C4-2B (cell line): Measurements from ENCODE around the gene GRHL3.

Experiments used
- ZFX ChIP-seq: fragments of 450-650 bp; IDR thresholded peaks from 2 replicates; pipeline ENCODE4 v1.6.1; 2017
- TF ChIP-seq, protein P1 (sequence below): fragments of 450-650 bp; conservative IDR thresholded peaks from 2 replicates; pipeline ENCODE4 v1.5.1; 2017; ENCODE audit warnings: mild to moderate bottlenecking

DNA sequence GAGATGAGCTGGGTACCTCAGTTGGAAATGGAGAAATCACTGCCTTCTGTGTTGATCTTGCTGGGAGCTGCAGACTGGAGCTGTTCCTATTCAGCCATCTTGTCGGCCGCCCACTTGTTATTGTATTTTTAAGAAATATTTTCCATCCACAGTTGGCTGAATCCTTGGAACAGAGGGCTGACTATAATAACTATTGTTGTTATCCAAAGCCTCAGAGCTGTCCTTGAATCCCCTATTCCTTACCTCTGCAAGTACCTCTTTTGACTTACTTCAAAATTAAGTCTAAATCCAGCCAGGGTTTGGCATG lies 44.1 kb upstream of the GRHL3 start:
- TF ChIP-seq, protein P1, sequence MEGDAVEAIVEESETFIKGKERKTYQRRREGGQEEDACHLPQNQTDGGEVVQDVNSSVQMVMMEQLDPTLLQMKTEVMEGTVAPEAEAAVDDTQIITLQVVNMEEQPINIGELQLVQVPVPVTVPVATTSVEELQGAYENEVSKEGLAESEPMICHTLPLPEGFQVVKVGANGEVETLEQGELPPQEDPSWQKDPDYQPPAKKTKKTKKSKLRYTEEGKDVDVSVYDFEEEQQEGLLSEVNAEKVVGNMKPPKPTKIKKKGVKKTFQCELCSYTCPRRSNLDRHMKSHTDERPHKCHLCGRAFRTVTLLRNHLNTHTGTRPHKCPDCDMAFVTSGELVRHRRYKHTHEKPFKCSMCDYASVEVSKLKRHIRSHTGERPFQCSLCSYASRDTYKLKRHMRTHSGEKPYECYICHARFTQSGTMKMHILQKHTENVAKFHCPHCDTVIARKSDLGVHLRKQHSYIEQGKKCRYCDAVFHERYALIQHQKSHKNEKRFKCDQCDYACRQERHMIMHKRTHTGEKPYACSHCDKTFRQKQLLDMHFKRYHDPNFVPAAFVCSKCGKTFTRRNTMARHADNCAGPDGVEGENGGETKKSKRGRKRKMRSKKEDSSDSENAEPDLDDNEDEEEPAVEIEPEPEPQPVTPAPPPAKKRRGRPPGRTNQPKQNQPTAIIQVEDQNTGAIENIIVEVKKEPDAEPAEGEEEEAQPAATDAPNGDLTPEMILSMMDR = no peak
- TF ChIP-seq ZFX = no peak
